Activated naive CD8-positive, alpha-beta T cell treated with anti-CD3 and anti-CD28 coated beads, Interleukin-2, amount 10 ng/mL, durations not matched to agents 7 days and 5 days (primary cell): Measurements from ENCODE around the gene CRYBG3. TPM values are rescaled to one million over a fixed set of nuclear protein-coding genes. Genes with fewer than 3 reads are reported as not detected.
"Not testable (repeated sequence)": the region's sequence is repeated elsewhere in the genome, so short reads cannot be mapped to it uniquely, and the experiment has no call there.

Experiments
- ATAC-seq: fragments of 150-1000 bp; cut with Tn5 transposase; one replicate; pipeline ENCODE4 v1.10.0; 2021; ENCODE audit warnings: low read depth, moderate library complexity
- POLR2A ChIA-PET: fragments of 350-600 bp; sonication (Branson Sonifier 250); formaldehyde crosslinking; loops from one replicate; lab custom pipeline; 2021; ENCODE audit warnings: antibody characterized with exemption; lab: Charles Lee
- DNase-seq: peaks from one replicate; pipeline ENCODE4 v3.0.0; 2021
- H3K27ac Mint-ChIP-seq: one replicate; pipeline ENCODE4 v1.8.0; 2022; ENCODE audit warnings: mild to moderate bottlenecking, mixed read lengths
- H3K27me3 Mint-ChIP-seq: one replicate; pipeline ENCODE4 v1.8.0; 2022; ENCODE audit warnings: mild to moderate bottlenecking, moderate library complexity, mixed read lengths
- H3K36me3 Mint-ChIP-seq: one replicate; pipeline ENCODE4 v1.8.0; 2021; ENCODE audit warnings: mild to moderate bottlenecking, mixed read lengths
- H3K4me1 Mint-ChIP-seq: one replicate; pipeline ENCODE4 v1.8.0; 2021; ENCODE audit warnings: mixed read lengths
- H3K4me3 Mint-ChIP-seq: one replicate; pipeline ENCODE4 v1.8.0; 2022; ENCODE audit warnings: mild to moderate bottlenecking, moderate library complexity, mixed read lengths
- H3K9me3 Mint-ChIP-seq: one replicate; pipeline ENCODE4 v1.8.0; 2021; ENCODE audit warnings: mixed read lengths
- total RNA-seq, 2 experiments: library from RNA; stranded (reverse); gene quantifications; one replicate each; pipeline ENCODE4 v1.2.3, GENCODE V29; 2021

The CRYBG3 gene
- total RNA-seq, 2 experiments from 2014 or later = 5.3 to 5.7 TPM

- no peaks in the 10 kb centered on the region for H3K27me3 Mint-ChIP-seq
- no peaks in the 10 kb centered on the region for H3K9me3 Mint-ChIP-seq
- H3K4me3 Mint-ChIP-seq = no peak overlapping the region
- POLR2A ChIA-PET = no interaction called here
- DNase-seq = no peak
- H3K27ac Mint-ChIP-seq = no peak overlapping the region
- H3K36me3 Mint-ChIP-seq = no peaks in the 10 kb centered on the region
- no peak for ATAC-seq
- no peaks in the 10 kb centered on the region for H3K4me1 Mint-ChIP-seq
Observed at GRCh38 chr3:97892852-97893251, 71.0 kb downstream of the CRYBG3 start.

DNA sequence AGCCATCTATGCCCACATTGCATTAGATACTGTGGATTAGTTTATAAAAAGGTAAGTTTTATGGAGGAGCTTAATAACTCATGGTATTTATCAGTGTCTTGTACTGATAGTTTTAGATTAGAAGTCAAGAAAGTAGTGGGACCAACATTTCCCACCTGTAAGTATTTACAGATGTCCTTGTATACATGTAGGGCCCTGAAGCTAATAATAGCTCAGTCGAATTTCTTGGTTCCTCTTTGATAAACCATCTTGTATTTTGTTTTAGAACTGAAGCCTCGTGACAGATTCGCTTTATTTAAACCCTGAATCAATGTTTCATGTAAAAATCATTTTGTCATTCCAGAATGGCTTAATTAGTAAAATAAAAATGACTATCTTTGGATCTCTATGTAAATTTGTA, 73.4 kb downstream of the CRYBG3 start:
- Mint-ChIP-seq H3K4me1 (no peaks in the 10 kb centered on the region), H3K9me3 (no peaks in the 10 kb centered on the region), H3K27ac (no peak overlapping the region), H3K36me3 (peaks cover 2% of the 10 kb centered on the region), H3K4me3 (no peak overlapping the region), H3K27me3 (no peaks in the 10 kb centered on the region)
- POLR2A ChIA-PET = no interaction called here
- ATAC-seq (no peak), DNase-seq (no peak)

GRCh38 chr3:97896129-97896528, 74.3 kb downstream of the CRYBG3 start:
- Mint-ChIP-seq H3K36me3 (peaks cover 2% of the 10 kb centered on the region), H3K9me3 (no peaks in the 10 kb centered on the region), H3K27me3 (no peaks in the 10 kb centered on the region), H3K4me1 (no peaks in the 10 kb centered on the region), H3K27ac (no peak overlapping the region), H3K4me3 (no peak overlapping the region)
- POLR2A ChIA-PET = no interaction called here
- no peak for ATAC-seq
- DNase-seq = no peak

GRCh38 chr3:97896547-97896946, 74.7 kb downstream of the CRYBG3 start:
- H3K27ac Mint-ChIP-seq = no peak overlapping the region

DNA sequence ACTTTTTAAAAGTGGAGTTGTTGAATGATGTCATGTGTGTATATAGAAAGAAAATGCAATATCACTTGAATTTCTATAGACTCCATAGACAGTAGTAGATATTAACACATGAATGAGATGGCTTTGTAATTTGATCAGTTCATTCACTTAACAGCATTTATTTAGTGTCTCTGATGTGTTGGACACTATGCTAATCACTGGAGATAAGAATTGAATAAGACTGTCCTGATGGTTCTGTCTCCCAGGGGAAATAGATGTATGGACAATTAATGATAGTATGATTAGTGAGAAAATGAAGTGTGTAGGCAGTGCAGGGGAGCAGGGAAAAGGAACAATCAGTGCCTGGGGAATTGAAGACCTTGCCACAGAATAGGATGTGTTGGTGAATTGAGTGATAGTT, 77.5 kb downstream of the CRYBG3 start:
- Mint-ChIP-seq H3K36me3 (peaks cover 2% of the 10 kb centered on the region), H3K27ac (no peak overlapping the region), H3K27me3 (no peaks in the 10 kb centered on the region), H3K4me1 (peaks cover 5% of the 10 kb centered on the region), H3K9me3 (no peaks in the 10 kb centered on the region), H3K4me3 (no peak overlapping the region)
- POLR2A ChIA-PET = no interaction called here
- no peak for DNase-seq
- no peak for ATAC-seq

More at GRCh38 chr3:97896547-97896946, 74.7 kb downstream of the CRYBG3 start:
- no peaks in the 10 kb centered on the region for H3K27me3 Mint-ChIP-seq
- peaks cover 3% of the 10 kb centered on the region for H3K4me1 Mint-ChIP-seq
- peaks cover 2% of the 10 kb centered on the region for H3K36me3 Mint-ChIP-seq
- no peak overlapping the region for H3K4me3 Mint-ChIP-seq
- ATAC-seq (no peak), DNase-seq (no peak)
- H3K9me3 Mint-ChIP-seq = no peaks in the 10 kb centered on the region
- POLR2A ChIA-PET = no interaction called here

DNA sequence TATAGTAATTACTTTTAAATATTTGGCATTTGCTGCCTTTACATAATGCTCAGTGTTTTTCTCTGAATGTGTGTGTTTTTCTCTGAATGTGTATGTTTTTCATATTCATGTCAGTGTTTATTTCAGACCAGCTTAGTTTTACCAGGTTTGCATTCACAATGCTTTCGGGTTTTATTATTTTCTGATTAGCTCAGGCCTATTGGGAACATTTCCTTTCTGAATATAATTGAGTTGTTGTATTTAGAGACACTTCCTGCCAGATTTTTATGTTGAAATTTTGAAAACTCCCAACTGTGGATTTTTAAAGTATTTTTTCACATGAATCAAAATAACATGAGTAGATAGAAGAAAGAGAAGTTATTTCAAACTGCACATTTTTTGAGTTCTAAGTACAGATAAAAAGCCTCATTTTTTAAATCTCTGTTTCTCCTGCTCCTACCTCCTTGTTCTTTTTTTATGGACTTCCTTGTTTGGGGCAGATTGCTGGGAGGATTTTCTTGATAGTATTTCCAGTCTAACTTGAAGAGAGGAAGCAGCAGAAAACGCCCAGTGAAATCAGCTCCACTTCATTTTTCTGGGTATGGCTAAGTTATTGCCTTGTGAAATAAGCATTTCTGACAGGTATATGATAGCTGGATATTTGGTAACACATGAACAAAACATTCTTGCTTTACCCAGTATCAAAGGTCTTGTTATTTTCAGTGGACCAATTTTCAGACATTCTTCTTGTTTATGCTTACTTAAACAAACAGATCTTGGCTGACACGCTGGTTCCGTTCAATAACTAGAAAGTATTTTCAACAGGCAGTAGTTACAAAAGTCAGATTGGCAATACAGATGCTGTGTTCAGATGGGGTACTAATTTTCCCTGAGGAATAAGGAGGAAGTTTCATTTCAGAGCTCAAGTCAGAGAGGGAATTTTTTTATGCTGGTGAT, 79.8 kb downstream of the CRYBG3 start:
- Mint-ChIP-seq H3K36me3 (peaks cover 2% of the 10 kb centered on the region), H3K4me3 (no peak overlapping the region), H3K9me3 (no peaks in the 10 kb centered on the region), H3K27ac (no peak overlapping the region), H3K27me3 (no peaks in the 10 kb centered on the region), H3K4me1 (peaks cover 5% of the 10 kb centered on the region)
- POLR2A ChIA-PET = no interaction called here
- ATAC-seq = no peak
- no peak for DNase-seq

GRCh38 chr3:97909830-97910229, 88.0 kb downstream of the CRYBG3 start:
- DNase-seq, POLR2A ChIA-PET, H3K27ac Mint-ChIP-seq, H3K9me3 Mint-ChIP-seq, H3K36me3 Mint-ChIP-seq, H3K4me3 Mint-ChIP-seq, H3K27me3 Mint-ChIP-seq, ATAC-seq: not testable (repeated sequence)
- peaks cover 14% of the 10 kb centered on the region for H3K4me1 Mint-ChIP-seq

DNA sequence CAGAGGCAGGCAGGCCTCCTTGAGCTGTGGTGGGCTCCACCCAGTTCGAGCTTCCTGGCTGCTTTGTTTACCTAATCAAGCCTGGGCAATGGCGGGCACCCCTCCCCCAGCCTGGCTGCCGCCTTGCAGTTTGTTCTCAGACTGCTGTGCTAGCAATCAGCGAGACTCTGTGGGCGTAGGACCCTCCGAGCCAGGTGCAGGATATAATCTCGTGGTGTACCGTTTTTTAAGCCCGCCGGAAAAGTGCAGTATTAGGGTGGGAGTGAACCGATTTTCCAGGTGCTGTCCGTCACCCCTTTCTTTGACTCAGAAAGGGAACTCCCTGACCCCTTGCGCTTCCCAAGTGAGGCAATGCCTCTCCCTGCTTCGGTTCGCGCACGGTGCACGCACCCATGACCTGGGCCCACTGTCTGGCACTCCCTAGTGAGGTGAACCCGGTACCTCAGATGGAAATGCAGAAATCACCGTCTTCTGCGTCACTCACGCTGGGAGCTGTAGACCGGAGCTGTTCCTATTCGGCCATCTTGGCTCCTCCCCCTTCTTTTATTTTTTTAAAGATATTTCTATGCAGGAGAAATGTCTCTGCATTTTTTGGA, 88.5 kb downstream of the CRYBG3 start:
- H3K9me3 Mint-ChIP-seq, H3K27me3 Mint-ChIP-seq, POLR2A ChIA-PET, H3K36me3 Mint-ChIP-seq: not testable (repeated sequence)
- H3K4me1 Mint-ChIP-seq = peaks cover 14% of the 10 kb centered on the region
- peak overlapping the region; percentile 84 for H3K27ac Mint-ChIP-seq
- H3K4me3 Mint-ChIP-seq = peak overlapping the region; percentile 76
- ATAC-seq (peak; percentile 46), DNase-seq (peak; percentile 47)

- peak; percentile 90 for ATAC-seq
- Mint-ChIP-seq H3K27me3 (no peaks in the 10 kb centered on the region), H3K4me3 (peak overlapping the region; percentile 76), H3K4me1 (peaks cover 14% of the 10 kb centered on the region), H3K27ac (peak overlapping the region; percentile 84), H3K9me3 (no peaks in the 10 kb centered on the region), H3K36me3 (peaks cover 8% of the 10 kb centered on the region)
- POLR2A ChIA-PET = interaction anchor here (0.7 kb wide), 2 partner anchors 89 to 654 kb away, joined by 3 read pairs; partner anchors contain the start of gene CRYBG3
- no peak for DNase-seq
Observed at GRCh38 chr3:97910931-97911351, 89.1 kb downstream of the CRYBG3 start.

DNA sequence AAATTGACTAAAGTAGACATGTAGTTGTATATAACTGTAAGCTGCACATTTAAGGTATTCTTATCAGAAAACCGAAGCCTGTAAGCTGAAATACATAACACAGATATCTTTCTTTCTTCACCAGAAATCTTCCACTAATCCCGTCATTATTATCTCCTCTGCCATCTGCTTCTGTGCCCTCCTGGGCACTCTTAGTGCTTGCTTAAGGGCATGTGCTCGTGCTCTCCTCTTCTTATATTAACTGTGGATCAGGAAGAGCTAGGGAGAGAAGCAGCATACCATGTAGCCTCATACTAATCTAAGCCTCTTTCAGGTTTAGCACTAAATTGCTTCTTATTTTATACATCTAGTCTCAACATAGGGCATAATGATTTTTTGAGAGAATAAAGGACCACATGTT, 89.6 kb downstream of the CRYBG3 start:
- no peak for DNase-seq
- peaks cover 9% of the 10 kb centered on the region for H3K36me3 Mint-ChIP-seq
- no peaks in the 10 kb centered on the region for H3K27me3 Mint-ChIP-seq
- H3K27ac Mint-ChIP-seq = peak overlapping the region; percentile 84
- ATAC-seq = no peak
- H3K9me3 Mint-ChIP-seq = peaks cover 1% of the 10 kb centered on the region
- POLR2A ChIA-PET = interaction anchor here (0.7 kb wide), 2 partner anchors 90 to 653 kb away, joined by 3 read pairs; partner anchors contain the start of gene CRYBG3
- peak overlapping the region; percentile 76 for H3K4me3 Mint-ChIP-seq
- peaks cover 14% of the 10 kb centered on the region for H3K4me1 Mint-ChIP-seq

- Mint-ChIP-seq H3K27ac (no peak overlapping the region), H3K9me3 (peaks cover 1% of the 10 kb centered on the region), H3K36me3 (peaks cover 13% of the 10 kb centered on the region), H3K4me1 (peaks cover 14% of the 10 kb centered on the region), H3K27me3 (no peaks in the 10 kb centered on the region), H3K4me3 (no peak overlapping the region)
- DNase-seq = no peak
- ATAC-seq = no peak
- POLR2A ChIA-PET = no interaction called here
Observed at GRCh38 chr3:97914388-97914787, 92.6 kb downstream of the CRYBG3 start.

DNA sequence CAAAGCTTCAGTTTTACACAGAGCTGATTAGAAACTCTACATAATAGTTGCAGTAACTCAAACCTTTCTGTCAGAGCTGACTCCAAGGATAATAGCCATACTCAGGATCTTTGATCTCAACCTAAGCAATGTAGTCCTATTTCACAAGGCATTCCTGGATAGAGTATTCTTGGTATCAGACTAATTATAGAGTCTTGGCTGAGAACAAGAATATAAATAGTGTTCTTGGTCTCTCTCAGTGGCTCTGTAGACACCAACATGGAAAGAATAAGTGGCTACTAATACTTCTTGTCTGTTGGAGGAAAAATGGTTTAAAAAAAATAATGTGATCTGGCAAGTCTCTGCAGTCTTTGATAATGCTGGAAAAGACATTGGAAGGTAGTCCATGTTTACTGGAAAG, 94.8 kb downstream of the CRYBG3 start:
- Mint-ChIP-seq H3K27me3 (no peaks in the 10 kb centered on the region), H3K9me3 (peaks cover 4% of the 10 kb centered on the region), H3K4me3 (no peak overlapping the region), H3K36me3 (peaks cover 20% of the 10 kb centered on the region), H3K4me1 (peaks cover under 1% of the 10 kb centered on the region), H3K27ac (no peak overlapping the region)
- POLR2A ChIA-PET = no interaction called here
- DNase-seq = no peak
- ATAC-seq = no peak

- Mint-ChIP-seq H3K9me3 (peaks cover 7% of the 10 kb centered on the region), H3K27ac (no peak overlapping the region), H3K36me3 (peaks cover 27% of the 10 kb centered on the region), H3K4me3 (no peak overlapping the region), H3K27me3 (no peaks in the 10 kb centered on the region), H3K4me1 (no peaks in the 10 kb centered on the region)
- no peak for DNase-seq
- ATAC-seq = no peak
- POLR2A ChIA-PET = no interaction called here
Observed at GRCh38 chr3:97917813-97918536, 96.2 kb downstream of the CRYBG3 start.
